T-helper 1 cell treated with Interleukin-12 subunit alpha and Interleukin-12 subunit beta and Interleukin-4 antibody, amounts not matched to agents 30 ng/mL and 1 ng/mL, for 36 hours (primary cell): ENCODE measurements around the gene PDE1A. TPM values are rescaled to one million over a fixed set of nuclear protein-coding genes. Genes with fewer than 3 reads are reported as not detected.

Experiments used
- intact Hi-C: fragments of 100-400 bp; cut with micrococcal nuclease; formaldehyde crosslinking; loops from one replicate; pipeline ENCODE4 v1.15.1; 2024
- total RNA-seq: library from RNA; stranded (reverse); gene quantifications from 2 replicates; pipeline ENCODE4 v1.2.3, GENCODE V29; 2022

Gene PDE1A
- total RNA-seq, 1 donor from 2014 or later: not detected

DNA sequence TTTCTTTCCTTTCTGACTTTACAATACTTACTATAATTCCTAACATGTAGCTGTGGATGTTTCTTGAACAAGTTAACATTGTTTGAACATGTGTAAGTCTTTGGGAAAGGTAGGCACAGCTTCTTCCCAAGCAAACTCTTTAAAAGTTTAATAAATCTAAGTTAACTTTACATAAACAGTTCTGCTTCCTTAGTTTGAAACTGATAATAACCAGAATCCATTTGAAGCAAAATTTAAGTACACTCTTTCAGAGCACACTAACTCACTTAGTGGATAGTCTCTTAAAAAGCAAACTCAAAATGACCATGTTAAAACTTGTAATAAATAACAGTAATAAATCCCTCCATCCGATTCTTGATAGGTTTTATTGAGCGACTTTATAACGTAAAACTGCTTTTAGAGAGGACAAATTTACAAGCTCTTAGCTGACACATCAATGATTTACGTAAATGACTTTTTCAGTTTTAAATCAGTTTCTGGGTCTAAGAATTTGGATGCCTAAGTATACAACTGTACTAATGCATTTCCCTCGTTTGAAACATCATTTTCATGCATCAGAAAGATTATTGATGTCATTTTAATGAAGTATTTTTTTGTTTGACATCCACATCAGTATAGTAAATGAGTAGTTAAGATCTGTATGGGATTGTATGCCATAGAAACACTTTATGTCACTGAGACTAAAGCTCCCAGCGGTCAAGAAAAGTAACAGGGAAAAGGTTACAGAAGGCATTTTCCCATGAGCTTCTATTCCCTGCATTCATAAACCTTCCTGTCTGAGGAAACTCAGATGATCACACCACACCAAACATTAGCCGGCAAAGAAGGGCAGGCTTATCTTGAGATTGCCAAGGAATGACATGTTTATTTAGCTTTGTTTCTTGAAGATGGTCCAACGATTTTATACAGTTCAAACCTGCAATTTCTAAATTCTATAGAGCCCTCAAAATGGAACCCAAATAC, 67.5 kb downstream of the PDE1A start:
- intact Hi-C loops: no loop called here

DNA sequence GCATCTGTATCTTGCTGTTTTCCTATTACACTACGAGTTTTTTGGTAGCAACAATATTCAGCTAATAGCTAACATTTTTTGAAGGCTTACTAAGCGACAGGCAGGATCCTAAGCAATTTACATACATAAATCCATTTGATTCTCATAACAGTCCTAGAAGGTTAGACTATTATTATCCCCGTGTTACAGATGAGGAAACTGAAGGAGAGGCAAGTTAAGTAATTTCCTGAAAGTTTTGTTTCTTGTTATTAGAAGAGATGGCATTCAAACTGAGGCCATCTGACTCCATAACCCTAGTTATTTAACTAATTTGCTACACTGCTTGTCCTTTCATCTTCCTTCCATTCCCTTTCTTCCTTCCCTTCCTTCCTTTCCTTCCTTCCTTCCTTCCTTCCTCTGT, 68.2 kb downstream of the PDE1A start:
- intact Hi-C loops: no loop called here

DNA sequence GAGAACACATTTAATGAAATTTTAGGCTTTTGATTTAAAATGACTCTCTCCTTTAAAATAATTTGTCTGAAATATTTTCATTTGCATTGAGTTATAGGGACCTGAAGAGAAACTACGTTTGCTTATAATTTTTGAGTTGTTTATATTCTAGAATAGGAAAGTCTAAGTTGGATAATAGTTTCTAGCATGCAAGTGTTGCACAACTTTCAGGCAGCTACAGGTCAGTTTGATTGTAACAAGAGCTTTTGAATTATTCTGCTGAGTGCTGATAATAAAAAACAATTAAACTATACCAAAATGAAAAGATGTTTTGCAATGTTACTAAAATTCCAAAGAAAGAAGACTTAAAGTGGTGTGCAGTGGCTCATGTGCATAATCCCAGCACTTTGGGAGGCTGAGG, 71.0 kb downstream of the PDE1A start:
- intact Hi-C loops: no loop called here

DNA sequence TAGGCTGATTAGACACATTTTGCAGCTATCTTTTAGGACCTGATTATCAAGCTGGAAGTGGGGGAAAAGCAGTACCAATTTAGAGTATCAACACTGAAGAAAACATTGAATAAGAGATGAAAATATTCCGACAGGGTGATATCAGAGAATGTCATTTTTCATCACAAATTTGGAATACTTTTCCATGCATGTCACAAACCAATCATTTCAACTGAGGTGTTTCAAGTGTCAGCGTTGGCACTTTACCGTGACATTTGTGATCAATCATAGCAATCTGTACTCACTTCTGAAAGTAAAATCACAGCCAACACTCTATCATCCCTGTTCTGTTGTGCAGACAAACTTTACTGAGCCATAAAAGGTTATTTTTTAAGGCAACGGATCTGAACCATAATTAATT, 75.4 kb downstream of the PDE1A start:
- intact Hi-C loops: no loop called here

DNA sequence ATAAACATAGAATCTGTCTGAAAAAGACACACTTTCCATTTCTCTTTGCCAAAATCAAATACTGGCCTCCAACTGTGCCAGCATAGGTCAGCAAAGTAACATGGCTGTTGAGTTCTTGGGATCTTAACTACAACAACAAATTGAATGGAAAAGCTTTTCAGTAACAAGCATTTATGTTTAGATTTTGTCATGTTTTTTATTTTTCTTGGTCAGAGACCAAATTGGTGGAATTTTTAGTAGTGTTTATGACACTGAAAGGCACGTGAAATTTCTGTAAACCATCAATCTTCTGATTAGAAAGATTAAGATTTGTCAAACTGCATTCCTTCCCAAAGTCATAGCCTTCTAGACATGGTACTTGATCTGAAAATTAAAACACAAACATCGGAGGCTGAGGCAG, 77.6 kb downstream of the PDE1A start:
- intact Hi-C loops: no loop called here

DNA sequence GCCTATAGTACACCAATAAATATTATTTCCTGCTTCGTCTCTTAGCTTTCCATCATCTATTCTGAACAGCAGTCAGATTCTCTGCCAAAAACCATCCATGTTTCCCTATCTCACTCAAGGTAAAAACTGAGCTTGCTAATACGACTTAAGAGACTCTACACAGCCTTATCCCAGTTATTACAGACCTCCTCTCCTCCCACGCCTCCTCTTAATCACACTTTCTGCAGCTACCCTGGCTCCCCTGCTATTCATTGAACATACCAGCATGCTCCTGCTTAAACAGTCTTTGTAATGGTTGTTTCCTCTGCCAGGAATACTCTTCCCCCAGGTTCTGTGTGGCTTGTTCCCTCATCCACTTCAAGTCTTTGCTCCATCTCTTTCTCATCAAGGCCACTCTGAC, 81.5 kb downstream of the PDE1A start:
- intact Hi-C loops: no loop called here

DNA sequence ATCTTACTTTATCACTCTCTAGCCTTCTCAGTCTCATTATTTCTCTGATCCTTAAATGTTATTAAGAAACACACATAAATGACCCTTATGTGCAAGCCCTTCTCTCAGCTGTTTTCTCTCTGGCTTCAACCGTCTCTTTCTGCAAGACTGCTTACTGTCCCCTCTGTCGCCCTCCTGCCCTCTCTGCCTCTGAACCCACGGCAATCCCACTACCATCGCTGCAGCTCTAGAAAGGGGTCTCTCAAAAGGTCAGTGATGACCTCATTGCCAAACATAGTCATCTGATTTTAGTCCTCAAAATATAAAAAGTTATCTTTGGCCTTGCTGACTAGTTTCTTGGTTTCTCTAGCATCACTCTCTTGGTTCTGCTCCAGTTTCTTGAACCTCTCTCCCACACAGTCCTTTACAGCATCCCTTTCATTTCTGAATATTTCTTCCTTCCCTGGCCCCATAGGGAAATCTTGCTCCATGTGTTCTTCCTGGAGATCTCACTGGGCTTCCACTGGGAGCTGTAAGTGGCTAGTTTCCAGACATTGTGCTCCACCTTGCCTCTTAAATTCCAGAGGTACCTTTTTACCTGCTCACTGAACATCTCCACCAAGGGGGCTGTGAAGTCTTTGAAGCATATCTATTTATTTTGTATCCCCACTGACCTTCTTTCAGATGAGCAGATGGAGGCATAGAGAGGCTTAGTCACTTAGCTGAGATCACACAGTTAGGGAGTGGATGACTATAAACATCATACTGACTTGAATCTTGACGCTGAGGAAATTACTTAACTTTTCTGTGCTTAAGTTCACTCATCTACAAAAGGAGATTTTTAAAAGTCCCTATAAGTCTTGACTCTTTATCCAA, 96.2 kb downstream of the PDE1A start:
- intact Hi-C loops: no loop called here

DNA sequence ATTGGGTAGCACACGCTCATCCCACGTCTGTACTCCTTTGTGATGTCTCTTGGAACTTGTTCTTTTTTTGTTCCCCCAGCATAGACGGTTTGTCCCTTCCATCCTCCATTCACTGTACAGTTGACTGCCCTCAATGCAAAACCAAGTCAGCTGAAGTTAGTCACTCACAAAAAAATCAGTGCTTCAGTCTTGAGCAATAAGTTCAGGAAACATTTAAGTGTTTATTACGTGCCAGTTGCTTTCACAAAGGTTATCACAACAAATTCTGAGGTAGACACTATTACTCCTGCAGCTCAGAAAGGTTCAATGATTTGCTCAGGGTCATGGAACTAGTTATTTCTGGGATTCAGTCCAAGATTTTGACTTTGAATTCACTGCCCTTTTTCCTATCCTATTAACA, 102.2 kb downstream of the PDE1A start:
- intact Hi-C loops: no loop called here

DNA sequence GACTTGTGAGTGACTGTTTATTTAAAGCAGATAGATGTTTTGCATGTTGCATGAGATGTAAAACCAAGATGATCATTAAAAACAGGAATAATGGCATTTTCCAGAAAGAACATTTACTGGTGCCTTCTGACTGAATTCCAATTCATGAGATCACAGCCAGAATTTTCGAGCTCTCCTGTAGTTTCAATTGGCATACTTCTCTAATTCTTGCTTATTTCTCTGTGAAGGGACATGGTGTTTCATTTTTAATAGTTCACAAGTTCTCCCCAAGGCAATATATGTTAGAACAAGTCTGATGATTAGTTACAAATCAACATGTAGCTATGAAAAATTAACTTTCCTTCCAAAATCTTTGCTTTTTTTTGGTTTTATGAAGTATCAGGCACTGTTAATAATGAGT, 105.7 kb downstream of the PDE1A start:
- intact Hi-C loops: no loop called here

DNA sequence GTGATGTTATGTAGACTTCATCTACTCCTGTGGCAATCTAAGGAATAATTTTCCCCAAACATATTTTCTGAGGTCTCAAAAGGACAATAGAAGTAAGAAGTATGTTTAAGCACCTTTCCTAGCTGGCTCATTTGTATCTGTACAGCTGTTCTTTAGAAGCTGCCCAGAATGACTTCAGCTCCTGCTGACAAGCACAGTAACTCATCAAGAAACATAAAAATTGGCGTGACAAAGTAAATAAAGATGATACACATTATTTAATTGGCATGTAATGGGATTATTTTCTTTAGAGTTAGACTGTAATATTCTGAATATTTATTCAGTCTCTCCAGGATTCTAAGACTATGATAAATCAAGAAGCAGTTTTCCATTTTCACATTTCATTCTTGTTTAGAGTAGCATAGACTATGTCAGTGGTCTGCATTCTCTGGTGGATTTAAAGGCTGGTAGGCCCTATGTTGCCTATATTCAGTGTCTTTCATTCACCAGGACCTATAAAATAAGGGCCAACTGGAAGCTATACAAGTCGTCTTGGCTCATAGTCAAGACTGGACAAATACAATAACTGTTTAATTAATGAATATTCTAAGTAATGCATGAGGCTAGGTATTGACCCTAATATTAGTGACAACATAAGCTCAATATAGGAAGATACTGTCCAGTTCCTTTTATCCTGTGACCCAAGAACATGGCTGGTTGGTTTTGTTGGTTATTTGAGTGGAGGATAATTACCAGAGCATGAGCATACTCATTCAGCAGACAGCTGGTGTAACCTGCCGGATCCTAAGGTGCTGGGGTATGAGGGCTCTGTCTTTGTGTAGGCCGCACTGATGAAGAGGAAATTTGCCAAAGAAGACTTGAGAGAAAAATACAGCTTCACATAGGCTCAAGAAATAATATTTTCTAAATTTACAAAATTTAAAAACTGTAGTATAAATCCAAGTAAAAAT, 107.0 kb downstream of the PDE1A start:
- intact Hi-C loops: no loop called here

DNA sequence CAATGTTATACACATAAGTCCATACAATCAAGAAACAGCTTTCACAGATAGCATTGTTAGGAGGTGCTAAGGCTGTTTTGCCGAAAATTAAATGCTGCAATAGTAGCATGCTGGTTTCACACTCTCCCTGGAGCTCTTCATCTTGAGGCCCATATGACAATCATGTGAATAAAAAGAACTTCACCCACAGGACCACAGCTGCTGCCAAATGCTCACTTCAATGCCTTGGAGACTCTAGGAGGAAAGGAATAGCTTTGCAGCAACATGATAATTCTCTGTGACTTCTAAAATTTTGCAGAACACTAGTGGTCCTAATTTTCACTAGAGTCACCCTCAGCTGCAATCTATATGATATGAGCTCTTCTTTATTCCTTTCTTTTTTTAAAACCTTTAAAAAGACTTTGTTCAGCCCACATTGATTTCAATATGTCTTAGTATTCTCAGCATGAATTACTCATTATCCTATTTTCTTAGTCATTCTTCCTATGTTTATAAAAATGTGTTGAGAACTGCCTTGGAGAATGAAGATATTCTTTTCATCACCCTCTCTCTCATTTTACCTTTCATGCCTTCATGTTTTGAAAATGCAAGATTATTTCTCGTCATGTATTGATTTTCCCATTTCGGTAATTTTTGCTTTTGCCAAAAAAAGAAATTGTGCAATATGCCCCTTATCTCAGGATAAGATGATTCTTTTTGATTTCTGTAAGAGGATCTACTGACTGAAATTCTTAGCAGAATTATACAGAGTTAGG, 108.2 kb downstream of the PDE1A start:
- intact Hi-C loops: no loop called here

DNA sequence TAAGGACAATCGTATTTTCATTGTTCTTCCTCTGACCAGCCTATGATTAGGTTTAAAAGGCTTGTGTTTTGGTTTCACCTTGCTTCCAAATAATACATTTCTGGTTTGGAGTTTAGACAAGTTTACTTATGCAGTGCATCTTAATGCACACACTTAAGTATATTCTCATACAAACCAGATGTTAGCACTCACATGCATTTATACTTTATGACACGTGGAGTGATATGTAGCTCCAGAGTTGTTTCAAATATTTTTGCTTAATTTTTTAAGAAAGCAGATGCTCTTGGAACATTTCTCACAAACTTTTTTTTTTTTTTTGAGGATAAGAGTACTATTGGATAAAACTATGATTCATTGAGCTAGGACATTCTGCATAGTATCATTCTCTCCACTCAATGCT, 109.9 kb downstream of the PDE1A start:
- intact Hi-C loops: no loop called here

DNA sequence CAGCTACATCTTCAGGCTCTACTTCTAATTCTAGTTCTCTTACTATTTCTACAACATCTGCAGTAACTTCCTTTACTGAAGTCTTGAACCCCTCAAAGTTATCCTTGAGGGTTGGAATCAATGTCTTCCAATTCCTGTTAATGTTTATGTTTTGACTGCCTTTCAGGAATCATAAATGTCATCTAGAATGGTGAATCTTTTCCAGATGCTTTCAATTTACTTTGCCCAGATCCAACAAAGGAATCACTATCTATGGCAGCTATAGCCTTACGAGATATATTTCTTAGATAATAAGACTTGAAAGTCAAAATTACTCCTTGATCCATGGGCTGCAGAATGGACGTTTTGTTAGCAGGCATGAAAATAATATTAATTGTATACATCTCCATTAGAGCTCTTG, 123.9 kb downstream of the PDE1A start:
- intact Hi-C loops: no loop called here

DNA sequence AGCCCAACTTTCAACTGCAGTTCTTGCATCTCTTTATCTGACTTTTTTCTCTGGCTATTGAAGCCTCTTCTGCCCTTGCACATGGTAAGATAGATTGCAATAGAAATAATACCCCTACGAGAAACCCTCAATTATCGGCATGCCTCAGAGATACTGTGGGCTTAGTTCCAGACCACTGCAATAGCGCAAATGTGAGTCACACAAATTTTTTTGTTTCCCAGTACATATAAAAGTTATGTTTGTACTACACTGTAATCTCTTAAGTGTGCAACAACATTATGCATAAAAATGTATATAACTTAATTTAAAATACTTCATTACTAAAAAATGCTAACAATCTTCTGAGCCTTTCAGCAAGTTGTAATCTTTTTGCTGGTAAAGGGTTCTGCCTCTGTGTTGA, 124.7 kb downstream of the PDE1A start:
- intact Hi-C loops: no loop called here

DNA sequence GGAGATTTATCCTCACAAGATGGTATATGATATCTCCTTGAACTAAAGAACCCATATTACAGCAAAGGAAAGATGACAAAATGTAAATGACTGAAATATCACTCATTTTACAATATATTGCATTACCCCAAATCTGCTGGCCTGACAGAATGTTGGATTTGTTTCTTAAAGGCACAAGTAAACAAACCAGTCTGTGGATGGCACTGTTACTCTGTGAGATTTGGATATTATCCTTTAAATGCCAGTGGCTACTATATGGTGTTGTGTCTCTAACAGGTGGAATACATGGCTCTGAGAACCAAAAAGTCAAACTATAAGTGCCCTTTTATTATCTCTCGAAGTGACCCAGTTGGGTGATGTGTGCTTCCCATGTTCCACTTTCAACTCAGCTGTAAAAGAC, 125.7 kb downstream of the PDE1A start:
- intact Hi-C loops: no loop called here

DNA sequence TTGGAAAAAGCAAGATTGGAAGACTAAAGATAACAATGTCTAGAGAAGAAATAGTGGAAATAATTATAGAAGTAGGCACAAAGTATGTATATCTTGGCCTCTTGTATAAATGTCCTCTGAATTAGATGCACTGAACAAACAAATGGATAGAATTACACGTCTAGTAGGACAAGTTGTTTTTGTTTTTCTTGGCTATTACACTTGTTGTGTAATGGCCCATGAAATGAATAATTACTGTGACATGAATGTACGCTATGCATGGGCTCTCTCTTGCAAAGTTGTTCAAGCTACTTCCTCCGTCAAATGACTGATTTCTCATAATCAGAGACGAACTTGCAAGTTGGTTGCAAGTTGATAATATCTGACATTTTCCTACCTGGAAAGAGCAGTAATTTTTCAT, 126.2 kb downstream of the PDE1A start:
- intact Hi-C loops: no loop called here

DNA sequence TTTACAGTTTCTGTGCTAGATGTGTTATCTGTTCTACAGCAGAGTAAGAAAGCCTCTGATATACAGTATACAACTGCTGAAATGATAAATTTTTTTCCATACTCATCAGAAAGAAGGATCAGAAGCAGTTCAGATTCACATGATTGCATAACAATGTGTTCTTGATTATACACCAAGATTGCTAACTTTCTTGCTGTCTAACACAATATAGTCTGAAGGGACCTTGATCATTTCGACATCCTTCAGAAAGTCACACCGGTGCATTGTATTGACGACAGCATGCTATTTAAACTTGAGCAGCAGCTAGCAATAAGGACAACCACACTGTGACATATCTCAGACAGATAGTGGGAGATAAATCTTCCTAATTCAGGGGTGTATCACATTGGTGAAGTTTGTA, 127.2 kb downstream of the PDE1A start:
- intact Hi-C loops: no loop called here

DNA sequence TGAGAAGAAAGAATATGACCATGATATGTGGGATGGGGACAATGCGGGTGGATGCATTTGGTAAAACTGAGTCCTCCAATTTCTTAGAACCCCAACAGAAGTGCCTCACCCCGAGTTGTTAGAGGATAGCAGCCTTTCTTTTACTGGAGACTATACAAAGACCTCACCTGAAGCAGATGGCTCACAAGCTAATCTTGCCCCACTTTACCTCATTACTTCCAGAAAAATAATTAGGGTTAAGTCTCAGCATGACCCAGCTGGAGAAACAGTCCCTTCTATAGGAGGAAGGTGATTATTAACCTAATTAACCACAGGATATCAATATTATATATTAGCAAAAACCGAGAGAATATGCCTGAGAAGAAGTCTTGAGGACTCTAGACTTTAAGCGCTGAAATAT, 128.4 kb downstream of the PDE1A start:
- intact Hi-C loops: no loop called here

DNA sequence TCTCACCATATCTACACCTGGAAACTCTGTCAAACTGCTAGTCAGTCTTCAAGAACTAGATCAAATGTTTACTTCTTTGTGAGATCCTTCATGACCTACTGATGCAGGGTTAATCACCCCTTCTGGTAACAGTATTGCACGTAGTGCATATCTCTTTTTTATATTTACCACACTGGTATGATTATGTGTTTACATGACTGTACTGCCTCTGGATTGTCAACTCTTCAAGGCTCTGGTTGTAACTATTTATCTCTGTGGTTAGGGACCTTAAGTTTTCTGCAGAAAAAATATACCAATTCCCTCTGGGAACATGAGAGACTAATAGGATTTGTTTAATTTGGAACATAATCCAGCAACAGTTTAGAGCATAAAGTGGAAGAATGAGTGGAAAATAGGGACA, 135.5 kb downstream of the PDE1A start:
- intact Hi-C loops: no loop called here

DNA sequence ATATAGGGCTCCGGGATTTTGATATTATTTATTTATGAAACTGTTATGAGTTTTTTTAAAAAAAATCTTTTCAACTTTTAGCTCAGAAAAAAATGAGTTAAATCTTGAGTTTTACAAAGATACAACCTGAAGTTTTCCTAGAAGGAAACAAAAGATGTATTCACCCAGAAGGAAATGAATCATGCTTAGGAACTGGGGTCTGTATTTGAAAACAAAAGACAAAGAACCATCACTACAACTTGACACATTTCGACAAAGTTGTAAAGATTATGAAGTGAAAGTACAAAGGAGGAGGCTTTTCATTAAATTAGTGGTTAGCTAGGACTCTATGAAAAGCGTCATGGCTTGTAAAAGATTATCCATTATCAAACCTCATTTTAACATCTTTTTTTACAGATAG, 143.3 kb downstream of the PDE1A start:
- intact Hi-C loops: no loop called here

DNA sequence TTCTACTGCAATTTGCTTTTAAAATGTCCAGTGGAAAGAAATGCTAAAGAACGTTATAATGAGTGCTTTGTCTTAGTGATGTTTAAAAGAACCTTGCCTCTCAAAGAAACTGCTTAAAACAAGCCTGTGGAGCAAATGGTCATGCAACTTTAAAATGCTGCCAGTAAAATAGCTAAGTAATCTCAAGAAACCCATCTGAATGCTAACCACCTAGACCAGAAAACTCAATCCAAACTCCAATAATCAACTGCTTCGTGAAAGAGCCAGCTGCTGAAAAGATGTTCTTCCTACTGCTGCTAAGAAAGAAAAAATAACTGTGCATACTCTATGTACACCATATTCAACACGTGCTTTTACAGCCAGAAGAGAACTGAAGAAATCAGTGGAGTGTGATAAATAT, 145.6 kb downstream of the PDE1A start:
- intact Hi-C loops: no loop called here
